ENCODE results near the gene S100A12. TPM values are rescaled to one million over a fixed set of nuclear protein-coding genes. Genes with fewer than 3 reads are reported as not detected.

S100A12 gene
- total and polyA plus RNA-seq, 2 experiments from 2014 or later, result not detected

- no peaks in the 10 kb centered on the region for H3K36me3 ChIP-seq
Measured at GRCh38 chr1:153346077-153346723, 29.2 kb downstream of the S100A12 start.

GRCh38 chr1:153345187-153346076 is 30.0 kb downstream of the S100A12 start:
- Histone ChIP-seq H3K4me3 (no peak overlapping the region), H3K27ac (no peak overlapping the region), H3K9me3 (ENCODE audit: low read depth) (no peaks in the 10 kb centered on the region), H3K4me1 (ENCODE audit: low read depth) (peaks cover 40% of the 10 kb centered on the region), H3K36me3 (no peaks in the 10 kb centered on the region), H3K27me3 (no peaks in the 10 kb centered on the region)
- no peak for TF ChIP-seq CTCF (IDR thresholded peaks at IDR 0.05; ENCODE audit: low read depth, low read length)
- DNase-seq (ENCODE audit: low read depth in 1 of 2, low spot score in 1 of 2), result no peak

More at GRCh38 chr1:153346077-153346723, 29.2 kb downstream of the S100A12 start:
- Histone ChIP-seq H3K4me1 (ENCODE audit: low read depth) (peaks cover 37% of the 10 kb centered on the region), H3K9me3 (ENCODE audit: low read depth) (no peaks in the 10 kb centered on the region), H3K4me3 (no peak overlapping the region), H3K27ac (no peak overlapping the region), H3K27me3 (no peaks in the 10 kb centered on the region)
- no peak for DNase-seq (ENCODE audit: low read depth in 1 of 2, low spot score in 1 of 2)
- no peak for TF ChIP-seq CTCF (IDR thresholded peaks at IDR 0.05; ENCODE audit: low read depth, low read length)

GRCh38 chr1:153344718-153345025 is 30.7 kb downstream of the S100A12 start:
- H3K4me3 ChIP-seq, result no peak overlapping the region
- H3K27me3 ChIP-seq, result no peaks in the 10 kb centered on the region
- peak overlapping the region; percentile 74 for H3K27ac ChIP-seq
- DNase-seq (ENCODE audit: low read depth in 1 of 2, low spot score in 1 of 2), result no peak
- no peak for TF ChIP-seq CTCF (IDR thresholded peaks at IDR 0.05; ENCODE audit: low read depth, low read length)
- no peaks in the 10 kb centered on the region for H3K36me3 ChIP-seq
- H3K9me3 ChIP-seq (ENCODE audit: low read depth), result no peaks in the 10 kb centered on the region
- peaks cover 40% of the 10 kb centered on the region for H3K4me1 ChIP-seq (ENCODE audit: low read depth)

GRCh38 chr1:153343811-153344717 is 31.4 kb downstream of the S100A12 start:
- TF ChIP-seq CTCF (IDR thresholded peaks at IDR 0.05; ENCODE audit: low read depth, low read length), result no peak
- no peaks in the 10 kb centered on the region for H3K36me3 ChIP-seq
- H3K27me3 ChIP-seq, result no peaks in the 10 kb centered on the region
- no peak overlapping the region for H3K4me3 ChIP-seq
- H3K9me3 ChIP-seq (ENCODE audit: low read depth), result no peaks in the 10 kb centered on the region
- DNase-seq (ENCODE audit: low read depth in 1 of 2, low spot score in 1 of 2), result peak in 1 of 2 donors; percentile 16
- peak overlapping the region; percentile 74 for H3K27ac ChIP-seq
- peaks cover 43% of the 10 kb centered on the region for H3K4me1 ChIP-seq (ENCODE audit: low read depth)

GRCh38 chr1:153343040-153343681 is 32.3 kb downstream of the S100A12 start:
- no peak for TF ChIP-seq CTCF (IDR thresholded peaks at IDR 0.05; ENCODE audit: low read depth, low read length)
- no peak for DNase-seq (ENCODE audit: low read depth in 1 of 2, low spot score in 1 of 2)
- no peaks in the 10 kb centered on the region for H3K9me3 ChIP-seq (ENCODE audit: low read depth)
- H3K4me3 ChIP-seq, result no peak overlapping the region
- peaks cover 52% of the 10 kb centered on the region for H3K4me1 ChIP-seq (ENCODE audit: low read depth)
- peak overlapping the region; percentile 74 for H3K27ac ChIP-seq
- H3K27me3 ChIP-seq, result no peaks in the 10 kb centered on the region
- H3K36me3 ChIP-seq, result no peaks in the 10 kb centered on the region

Measured in cardiac muscle cell (in vitro differentiated cells and primary cell).